ENCODE data around the gene GAB2.

GAB2 gene

GRCh38 chr11:78339483-78339882 is 78.1 kb downstream of the GAB2 start:
- no peak for DNase-seq

DNA sequence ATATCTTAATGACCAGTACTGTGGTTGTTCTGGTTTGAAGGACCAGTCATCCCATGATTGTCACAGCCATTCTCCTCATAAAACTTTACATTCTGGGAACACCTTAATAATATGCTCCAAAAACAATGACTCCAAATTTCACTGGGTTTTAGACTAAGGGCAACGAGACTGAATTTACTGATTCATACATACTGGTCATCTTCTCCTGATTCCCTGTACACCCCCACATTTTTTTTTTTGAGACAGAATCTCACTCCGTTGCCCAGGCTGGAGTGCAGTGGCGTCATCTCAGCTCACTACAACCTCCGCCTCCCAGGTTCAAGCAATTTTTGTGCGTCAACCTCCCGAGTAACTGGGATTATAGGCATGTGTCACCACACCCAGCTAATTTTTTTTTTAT is 78.9 kb downstream of the GAB2 start:
- DNase-seq: no peak

- DNase-seq: no peak
These were observed 79.5 kb downstream of the GAB2 start for GRCh38 chr11:78338138-78338537.

DNA sequence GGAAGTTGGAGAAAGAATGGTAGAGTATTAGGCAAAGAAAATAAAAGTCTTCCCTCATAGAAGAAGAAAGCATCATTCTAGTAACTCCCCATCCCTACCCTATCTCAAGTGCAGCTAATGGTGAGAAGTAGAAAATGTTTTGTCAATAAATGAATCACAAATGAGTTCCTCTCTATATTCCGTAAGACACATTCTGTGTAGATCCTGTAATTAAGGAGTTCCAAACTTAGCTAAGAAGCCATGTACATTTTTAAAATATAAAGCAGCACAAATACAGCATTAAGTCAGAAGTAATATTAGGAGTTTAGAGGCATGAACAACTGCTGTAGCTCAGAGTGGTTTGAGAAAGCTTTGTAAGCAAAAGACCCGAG is 80.1 kb downstream of the GAB2 start:
- DNase-seq: no peak

GRCh38 chr11:78336877-78337553 is 80.6 kb downstream of the GAB2 start:
- no peak for DNase-seq

DNA sequence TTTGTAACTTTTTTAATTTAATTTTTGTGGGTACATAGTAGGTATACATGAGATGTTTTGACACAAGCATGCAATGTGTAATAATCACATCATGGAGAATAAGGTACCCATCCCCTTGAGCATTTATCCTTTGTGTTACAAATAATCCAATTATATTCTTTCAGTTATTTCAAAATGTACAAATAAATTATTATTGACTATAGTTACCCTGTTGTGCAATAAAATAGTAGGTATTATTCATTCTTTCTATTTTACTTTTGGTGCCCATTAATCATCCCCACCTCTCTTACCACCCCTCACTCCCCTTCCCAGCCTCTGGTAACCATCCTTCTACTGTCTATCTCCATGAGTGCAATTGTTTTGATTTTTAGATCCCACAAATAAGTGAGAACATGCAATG is 83.5 kb downstream of the GAB2 start:
- no peak for DNase-seq

DNA sequence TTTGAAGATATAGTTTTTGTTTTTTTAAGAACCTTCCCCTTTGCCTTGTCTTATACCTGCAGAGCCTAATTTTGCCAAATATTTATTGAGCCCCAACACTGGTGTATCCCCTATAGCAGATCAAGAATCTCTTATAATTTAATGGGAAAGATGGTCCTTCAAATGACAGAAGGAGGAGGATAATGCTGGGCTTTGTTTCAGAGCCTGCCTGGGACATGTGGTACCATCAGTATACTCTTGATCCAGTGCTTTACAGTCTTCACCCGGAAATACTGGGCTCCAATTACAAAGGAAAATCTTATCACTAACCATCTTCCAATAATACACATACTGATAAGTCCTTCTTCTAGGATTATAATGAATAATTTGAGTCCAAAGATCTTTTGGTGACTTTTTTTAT is 84.7 kb downstream of the GAB2 start:
- DNase-seq: no peak

DNA sequence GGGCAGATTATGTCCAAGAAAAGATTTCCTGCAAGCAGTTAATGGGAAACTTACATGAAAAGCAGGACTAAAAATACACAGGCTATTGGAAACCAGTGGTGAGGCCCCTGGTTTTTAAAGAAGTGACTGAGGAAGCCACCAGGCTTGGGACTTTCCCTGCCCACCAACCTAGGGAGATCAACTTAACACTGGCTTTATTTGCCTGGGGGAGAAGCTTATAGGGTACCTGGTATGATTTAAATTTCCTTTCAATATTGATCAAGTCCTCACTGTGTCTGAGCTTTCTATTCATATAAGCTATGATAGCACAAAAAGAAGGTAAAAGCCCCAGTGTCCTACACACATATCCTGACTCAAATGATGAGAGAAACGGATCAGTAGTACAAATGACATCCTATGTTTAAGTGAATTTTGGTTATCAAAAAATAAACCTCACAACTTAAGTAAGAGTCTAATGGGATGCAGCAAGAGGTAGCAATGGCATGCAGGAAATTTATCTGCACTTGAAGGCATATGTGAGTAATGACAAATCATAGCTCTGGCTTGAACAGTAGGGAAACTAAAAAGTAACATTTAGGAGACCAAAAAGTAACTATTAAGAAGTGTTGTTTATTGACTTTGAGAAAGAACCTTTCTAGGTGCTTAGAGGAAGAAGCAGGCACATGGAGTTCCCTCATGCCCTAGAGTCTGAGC is 85.3 kb downstream of the GAB2 start:
- DNase-seq: no peak

GRCh38 chr11:78331711-78332110 is 85.9 kb downstream of the GAB2 start:
- DNase-seq: no peak

GRCh38 chr11:78330361-78330760 is 87.3 kb downstream of the GAB2 start:
- no peak for DNase-seq

- DNase-seq: no peak
These were observed 89.7 kb downstream of the GAB2 start for GRCh38 chr11:78327945-78328344.

DNA sequence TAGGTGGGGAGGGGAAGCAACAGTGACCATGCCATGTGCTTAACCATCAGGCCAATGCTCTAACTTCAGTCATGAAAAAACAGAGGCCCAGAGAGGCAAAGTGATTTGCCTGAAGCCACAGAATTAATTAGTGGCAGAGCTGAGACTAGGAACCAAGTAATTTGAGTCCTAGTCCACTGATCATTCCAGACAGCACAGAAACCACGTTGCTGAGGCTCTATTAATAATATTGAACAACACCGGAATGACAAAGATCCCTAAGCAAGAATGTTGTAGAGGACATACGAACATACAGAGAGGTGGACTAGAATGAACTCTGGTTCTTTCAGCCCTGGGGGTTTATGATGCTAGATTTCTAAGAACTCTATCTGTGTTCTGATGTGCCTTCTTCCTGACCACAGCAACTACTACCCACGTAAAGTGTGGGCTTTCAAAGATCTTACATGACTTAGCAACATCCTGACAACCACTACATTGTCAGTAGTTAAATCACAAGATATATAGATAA is 92.3 kb downstream of the GAB2 start:
- DNase-seq: no peak

DNA sequence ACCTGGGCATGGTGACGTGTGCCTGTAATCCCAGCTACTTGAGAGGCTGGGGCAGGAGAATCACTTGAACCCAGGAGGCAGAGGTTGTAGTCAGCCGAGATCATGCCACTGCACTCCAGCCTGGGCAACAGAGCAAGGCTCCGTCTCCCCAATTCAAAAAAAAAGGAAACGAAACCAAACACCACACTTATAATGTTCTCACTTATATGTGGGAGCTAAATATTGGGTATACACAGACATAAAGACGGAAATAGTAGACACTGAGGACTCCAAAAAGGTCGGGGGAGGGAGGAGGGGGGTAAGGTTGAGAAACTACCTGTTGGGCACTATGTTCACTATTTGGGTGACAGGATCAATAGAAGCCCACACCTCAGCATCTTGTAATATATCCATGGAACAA is 94.3 kb downstream of the GAB2 start:
- no peak for DNase-seq

- DNase-seq: no peak
These were observed 98.1 kb downstream of the GAB2 start for GRCh38 chr11:78319453-78319955.

DNA sequence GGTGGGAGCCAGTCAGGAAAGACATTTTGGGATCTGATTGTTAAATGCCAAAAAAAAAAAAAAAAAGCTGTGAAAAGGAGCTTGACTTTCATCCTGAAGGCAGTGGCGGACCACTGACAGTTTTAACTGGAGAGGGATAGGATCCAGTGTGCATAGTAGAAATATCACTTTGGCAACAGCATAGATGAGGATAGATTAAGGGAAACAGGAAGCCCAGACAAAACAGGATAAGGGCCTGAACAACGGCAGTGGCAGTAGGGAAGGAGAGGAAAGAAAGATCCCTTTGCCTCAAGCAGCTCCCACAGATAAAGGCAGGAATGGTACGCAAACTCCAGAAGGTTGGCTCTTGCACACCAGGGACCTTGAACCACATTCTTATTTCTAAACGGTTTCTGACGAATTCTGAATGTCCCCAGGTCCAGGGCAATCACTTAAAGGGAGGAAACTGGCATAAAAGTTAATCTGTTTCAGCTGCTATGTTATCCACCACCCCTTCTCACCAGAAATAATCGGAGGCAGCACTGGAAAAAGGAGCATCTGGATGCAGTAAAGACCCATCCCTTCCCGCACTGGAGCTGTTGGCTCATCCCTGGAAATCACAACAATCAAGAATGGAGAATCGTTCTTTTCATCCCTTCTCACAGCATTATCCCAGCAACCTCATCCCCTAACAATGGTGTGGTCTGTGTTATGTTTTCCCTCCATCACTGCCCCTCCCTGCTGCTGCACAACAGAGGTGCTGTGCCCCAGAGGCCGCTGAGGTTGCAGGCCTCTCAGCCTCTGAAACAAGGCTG is 99.1 kb downstream of the GAB2 start:
- no peak for DNase-seq

DNA sequence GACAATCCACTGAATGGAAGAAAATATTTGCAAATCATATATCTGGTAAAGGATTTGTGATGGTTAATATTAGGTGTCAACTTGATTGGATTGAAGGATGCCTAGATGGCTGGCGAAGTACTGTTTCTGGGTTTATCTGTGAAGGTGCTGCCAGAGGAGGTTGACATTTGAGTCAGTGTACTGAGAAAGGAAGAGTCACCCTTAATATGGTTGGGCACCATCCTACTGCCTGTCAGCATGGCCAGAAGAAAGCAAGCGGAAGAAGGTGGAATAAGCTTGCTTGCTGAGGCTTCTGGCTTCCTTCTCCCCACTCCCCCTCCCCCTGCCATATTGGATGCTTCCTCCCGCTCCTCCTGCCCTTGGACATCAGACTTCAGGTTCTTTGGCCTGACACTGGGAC is 101.9 kb downstream of the GAB2 start:
- DNase-seq: no peak

GRCh38 chr11:78314762-78315161 is 102.9 kb downstream of the GAB2 start:
- DNase-seq: no peak

GRCh38 chr11:78313898-78314297 is 103.7 kb downstream of the GAB2 start:
- no peak for DNase-seq

- no peak for DNase-seq
These were observed 104.3 kb downstream of the GAB2 start for GRCh38 chr11:78313181-78313795.

GRCh38 chr11:78312712-78313111 is 104.9 kb downstream of the GAB2 start:
- no peak for DNase-seq

DNA sequence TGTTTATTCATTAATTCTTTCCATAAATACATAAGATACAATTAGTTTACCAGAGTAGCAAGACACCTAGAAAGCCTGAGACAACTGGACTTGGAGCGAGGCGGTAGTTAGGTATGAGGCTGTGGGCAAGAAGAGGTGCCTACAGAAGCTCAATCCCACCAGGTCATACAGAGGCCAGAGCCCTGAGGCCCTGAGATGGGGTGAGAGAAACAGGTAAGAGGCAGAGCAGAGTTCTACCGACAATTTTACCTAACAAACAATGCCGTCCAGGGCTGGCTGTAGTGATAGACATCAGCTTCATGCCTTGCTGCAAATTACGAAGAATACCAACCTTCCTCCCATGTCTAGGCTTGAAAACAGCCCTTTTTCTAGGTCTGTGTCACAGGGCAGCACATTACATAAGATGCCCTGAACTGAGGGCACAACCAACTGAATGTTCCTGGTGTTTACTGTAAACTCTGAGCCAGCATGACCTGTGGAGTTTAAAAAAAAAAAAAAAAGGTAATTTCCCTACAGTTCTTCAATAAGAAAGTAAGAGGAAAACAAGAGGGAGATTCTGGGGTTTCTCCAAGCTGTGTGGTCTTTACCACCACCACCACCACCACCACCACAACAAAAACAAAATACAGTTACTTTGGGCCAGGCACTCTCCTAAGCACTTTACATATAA is 105.8 kb downstream of the GAB2 start:
- no peak for DNase-seq

DNA sequence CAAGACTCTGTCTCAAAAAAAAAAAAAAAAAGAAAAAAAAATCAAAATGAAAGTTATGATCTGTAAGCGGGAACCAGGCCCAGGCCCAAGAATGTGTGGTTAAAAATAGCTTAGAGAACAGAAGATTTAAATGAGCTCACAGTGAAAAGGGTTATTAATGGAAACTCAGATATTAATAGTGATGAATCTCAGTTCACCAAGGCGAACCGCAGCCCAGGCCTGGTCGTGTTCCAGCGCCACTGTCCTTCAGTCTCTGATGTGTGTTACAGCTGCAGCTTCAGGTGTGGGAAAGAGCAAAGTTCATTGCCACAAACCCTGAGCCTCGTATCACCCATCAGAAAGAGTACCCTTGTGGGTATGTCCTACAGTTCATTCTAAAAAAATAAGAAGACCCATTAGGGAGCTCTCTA is 107.1 kb downstream of the GAB2 start:
- DNase-seq: no peak

GRCh38 chr11:78304201-78304600 is 113.4 kb downstream of the GAB2 start:
- DNase-seq: no peak

Measured in CD4-positive, alpha-beta T cell treated with Interferon gamma for 1 hour (primary cell).